GM18505 (cell line): ENCODE measurements around the gene KCNJ5.

ENCODE experiments used
- ATAC-seq: cut with Tn5 transposase; IDR thresholded peaks from one replicate; pipeline ENCODE4 v1.9.1; 2021; ENCODE audit not compliant: unreplicated experiment
- POLR2A ChIP-seq: IDR thresholded peaks from 4 replicates; pipeline ENCODE4 v1.6.1; 2011; ENCODE audit warnings: borderline replicate concordance; ENCODE audit not compliant: insufficient read depth, insufficient read length; ENCODE audit errors: extremely low read depth

The KCNJ5 gene

GRCh38 chr11:128942272-128942612, 51.1 kb downstream of the KCNJ5 start:
- ATAC-seq, result no peak
- TF ChIP-seq POLR2A, result no peak

DNA sequence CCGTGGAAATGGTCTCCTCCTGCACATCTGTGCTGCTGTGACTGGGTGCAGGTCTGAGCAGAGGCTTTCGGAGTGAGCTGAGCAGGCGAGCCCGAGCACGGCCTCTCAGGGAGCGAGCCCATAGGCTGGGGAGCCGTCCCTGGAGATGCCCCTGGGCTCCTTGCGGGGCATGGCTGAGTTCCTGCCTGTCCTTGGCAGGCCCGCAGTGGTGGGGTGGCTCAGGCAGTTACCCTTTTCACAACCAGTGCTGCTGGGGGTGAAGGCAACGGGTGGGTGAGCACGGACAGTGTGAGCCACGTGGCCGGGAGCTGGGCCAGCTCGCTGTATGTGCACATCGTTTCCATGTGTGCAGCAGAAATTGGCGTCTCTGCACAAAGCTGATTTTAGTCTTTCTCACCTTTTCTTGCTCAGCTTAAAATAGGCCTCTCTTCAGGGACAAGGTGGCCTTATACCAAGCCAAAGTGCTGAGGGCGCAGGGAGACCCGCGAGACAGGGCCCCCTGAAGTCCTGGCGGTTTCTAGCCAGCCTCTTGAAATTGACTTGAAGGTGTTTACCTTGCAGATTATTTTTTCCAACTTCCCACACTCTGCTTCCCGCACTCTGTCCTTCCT, 51.8 kb downstream of the KCNJ5 start, which contains the start of gene TP53AIP1:
Gene TP53AIP1, minus strand, starts transcription at position 55 of the 611 bp plus-strand sequence. CDS start 5,053 bp downstream, outside the sequence.
- no peak for ATAC-seq
- TF ChIP-seq POLR2A, result no peak

DNA sequence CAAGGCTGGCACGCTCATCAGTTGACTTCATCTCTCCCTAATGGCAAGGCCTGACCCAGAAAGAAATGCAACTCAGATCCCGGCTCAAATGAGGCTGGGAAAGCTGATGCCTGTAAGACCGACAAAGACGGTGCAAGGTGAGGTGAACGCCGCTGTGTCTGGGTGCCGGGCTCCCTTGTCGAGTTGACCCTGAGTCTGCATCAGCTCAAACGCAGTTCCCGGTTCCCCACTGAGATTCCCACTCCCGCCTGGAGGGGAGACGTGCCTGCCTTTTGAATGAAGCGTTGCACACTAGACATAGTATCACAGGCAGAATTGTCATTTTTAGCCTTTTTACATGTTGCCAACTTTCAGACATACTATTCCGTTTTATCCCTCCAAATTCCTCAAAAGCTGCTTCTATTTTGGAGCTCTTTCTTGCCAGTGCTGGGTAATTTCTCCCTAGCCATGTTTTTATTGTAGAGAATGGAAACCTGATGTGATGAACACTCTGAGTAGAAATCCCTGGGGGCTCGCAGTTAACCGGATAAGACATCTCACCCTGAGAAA, 52.3 kb downstream of the KCNJ5 start:
- no peak for ATAC-seq
- no peak for TF ChIP-seq POLR2A

DNA sequence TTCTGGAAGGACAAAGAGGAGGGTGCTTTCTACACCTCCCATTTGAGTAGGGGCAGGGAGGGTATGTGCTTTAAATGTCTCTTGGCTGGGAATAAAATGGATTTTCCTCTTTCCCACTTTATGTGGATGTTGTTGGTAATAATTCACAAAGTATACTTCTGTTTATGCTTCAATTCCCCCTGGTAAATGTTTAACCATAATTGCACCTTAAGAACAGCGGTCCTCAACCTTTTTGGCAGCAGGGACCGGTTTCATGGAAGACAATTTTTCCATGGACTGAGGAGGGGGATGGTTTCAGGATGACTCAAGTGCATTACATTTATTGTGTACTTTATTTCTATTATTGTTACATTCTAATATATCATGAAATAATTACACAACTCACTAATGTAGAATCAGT, 55.5 kb downstream of the KCNJ5 start:
- ATAC-seq, result no peak
- TF ChIP-seq POLR2A, result no peak

- no peak for ATAC-seq
- TF ChIP-seq POLR2A, result no peak
These were observed 56.6 kb downstream of the KCNJ5 start for GRCh38 chr11:128947773-128948172.

DNA sequence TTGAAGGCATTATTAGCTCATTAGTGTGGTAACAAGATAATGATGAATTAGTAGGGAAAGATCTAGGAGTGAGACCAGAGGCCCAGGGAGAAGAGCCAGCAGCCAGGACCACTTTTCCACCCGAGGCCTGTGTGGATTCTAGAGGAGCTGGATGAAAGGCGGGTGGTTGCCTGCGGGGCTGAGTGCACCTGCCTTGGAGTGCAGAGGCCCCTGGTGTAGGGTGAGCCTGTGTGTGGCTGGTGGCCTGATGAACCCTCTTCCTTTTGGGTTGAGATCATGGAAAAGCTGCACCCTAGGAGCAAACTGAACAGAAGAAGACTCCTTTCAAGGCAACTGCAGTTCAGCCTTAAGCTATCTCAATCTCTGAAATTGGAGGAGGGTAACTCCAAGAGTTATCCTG, 57.4 kb downstream of the KCNJ5 start:
- no peak for ATAC-seq
- TF ChIP-seq POLR2A, result no peak

GRCh38 chr11:128949791-128950454, 58.8 kb downstream of the KCNJ5 start:
- no peak for ATAC-seq

DNA sequence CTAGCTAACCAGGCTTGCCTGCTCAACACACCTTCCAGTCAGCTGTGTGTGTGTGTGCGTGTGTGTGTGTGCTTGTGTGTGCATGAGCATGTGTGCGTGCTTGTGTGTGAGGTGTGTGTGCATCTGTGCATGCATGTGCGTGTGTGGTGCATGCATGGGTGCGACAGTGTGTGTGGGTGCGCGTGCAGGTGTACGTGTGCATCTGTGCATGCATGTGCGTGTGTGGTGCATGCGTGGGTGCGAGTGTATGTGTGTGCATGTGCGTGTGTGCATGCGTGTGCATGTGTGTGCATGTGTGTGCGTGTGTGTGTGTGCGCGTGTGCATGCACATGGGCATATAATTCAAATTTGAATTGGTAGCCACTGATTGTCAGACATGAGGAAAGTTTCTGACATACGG, 62.0 kb downstream of the KCNJ5 start:
- TF ChIP-seq POLR2A, result no peak
- ATAC-seq, result no peak

More at GRCh38 chr11:128949791-128950454, 58.8 kb downstream of the KCNJ5 start:
- TF ChIP-seq POLR2A, result no peak

DNA sequence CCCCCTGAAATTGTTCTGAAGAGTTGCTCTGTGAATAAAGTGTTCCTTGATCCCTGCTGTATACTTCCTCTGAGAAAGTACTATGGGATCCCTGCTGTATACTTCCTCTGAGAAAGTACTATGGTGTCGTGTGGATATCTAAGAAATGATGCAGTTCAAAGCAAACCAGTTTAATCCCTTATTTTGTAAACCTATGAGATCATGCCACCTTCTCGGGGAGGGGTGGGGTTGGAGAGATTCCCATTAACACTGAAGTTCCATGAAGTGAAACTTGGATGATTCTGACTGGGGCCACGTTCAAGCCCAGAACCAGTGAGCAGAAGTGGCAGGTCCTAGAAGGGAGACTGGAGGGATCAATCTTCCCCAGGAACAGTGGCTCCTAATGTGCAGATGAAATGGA, 64.5 kb downstream of the KCNJ5 start:
- ATAC-seq, result no peak
- no peak for TF ChIP-seq POLR2A

- no peak for ATAC-seq
- TF ChIP-seq POLR2A, result no peak
These were observed 65.4 kb downstream of the KCNJ5 start for GRCh38 chr11:128956401-128957201.

DNA sequence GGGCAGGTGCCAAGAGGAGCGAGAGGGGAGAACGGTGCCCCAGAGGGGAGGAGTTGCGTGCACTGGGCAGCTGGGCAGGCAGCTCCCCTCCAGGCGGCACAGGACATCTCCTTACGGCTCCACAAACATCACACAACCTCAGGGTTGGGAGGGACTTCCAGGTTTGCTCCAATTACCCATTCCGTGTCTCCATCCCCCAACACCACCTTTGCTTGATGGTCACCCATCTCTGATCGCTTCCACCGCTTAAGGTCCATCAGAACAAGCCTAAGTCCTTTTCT, 66.0 kb downstream of the KCNJ5 start:
- ATAC-seq, result no peak
- no peak for TF ChIP-seq POLR2A

DNA sequence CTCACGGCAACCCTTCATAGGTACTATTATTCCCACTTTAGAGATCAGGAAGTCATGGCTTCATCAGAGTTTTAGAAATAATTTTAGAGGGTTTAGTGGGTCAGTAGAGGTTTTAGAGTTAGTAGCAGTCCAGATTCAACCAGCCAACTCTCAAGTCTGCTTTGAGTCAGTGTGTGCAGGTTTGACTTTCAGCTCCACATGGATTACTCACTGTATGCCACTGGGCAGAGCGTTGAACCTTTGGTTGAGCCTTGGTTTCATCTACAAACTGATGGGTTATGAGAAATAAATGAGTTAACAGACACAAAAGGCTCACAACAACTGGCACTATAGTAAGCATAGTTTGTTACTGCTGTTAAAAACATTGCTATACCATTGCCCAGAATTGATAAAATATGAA, 70.5 kb downstream of the KCNJ5 start:
- no peak for ATAC-seq
- no peak for TF ChIP-seq POLR2A

- TF ChIP-seq POLR2A, result no peak
- no peak for ATAC-seq
These were observed 71.7 kb downstream of the KCNJ5 start for GRCh38 chr11:128962896-128963295.

GRCh38 chr11:128963744-128964325, 72.7 kb downstream of the KCNJ5 start:
- no peak for TF ChIP-seq POLR2A
- no peak for ATAC-seq

GRCh38 chr11:128964463-128964930, 73.3 kb downstream of the KCNJ5 start:
- no peak for TF ChIP-seq POLR2A
- ATAC-seq, result no peak
